Measurements from ENCODE around the gene KCNA10.
A peak's percentile ranks its signal among the peaks of the same experiment; 100 is the strongest.

The KCNA10 gene

GRCh38 chr1:110501488-110502132, 17.4 kb downstream of the KCNA10 start:
- DNase-seq (ENCODE audit: low read depth), result no peak

GRCh38 chr1:110498270-110498669, 20.7 kb downstream of the KCNA10 start:
- no peak for DNase-seq (ENCODE audit: low read depth)

GRCh38 chr1:110495926-110496600, 22.9 kb downstream of the KCNA10 start:
- peak; percentile 80 for DNase-seq (ENCODE audit: low read depth)

- no peak for DNase-seq (ENCODE audit: low read depth)
Observed at GRCh38 chr1:110494522-110495406, 24.2 kb downstream of the KCNA10 start.

- no peak for DNase-seq (ENCODE audit: low read depth)
Observed at GRCh38 chr1:110494036-110494435, 24.9 kb downstream of the KCNA10 start.

GRCh38 chr1:110493059-110493699, 25.8 kb downstream of the KCNA10 start:
- DNase-seq (ENCODE audit: low read depth), result no peak

- no peak for DNase-seq (ENCODE audit: low read depth)
Observed at GRCh38 chr1:110492573-110492972, 26.4 kb downstream of the KCNA10 start.

GRCh38 chr1:110490791-110491451, 28.1 kb downstream of the KCNA10 start:
- no peak for DNase-seq (ENCODE audit: low read depth)

GRCh38 chr1:110489973-110490542, 28.9 kb downstream of the KCNA10 start:
- DNase-seq (ENCODE audit: low read depth), result no peak

- no peak for DNase-seq (ENCODE audit: low read depth)
Observed at GRCh38 chr1:110489406-110489805, 29.6 kb downstream of the KCNA10 start.

- DNase-seq (ENCODE audit: low read depth), result no peak
Observed at GRCh38 chr1:110488867-110489266, 30.1 kb downstream of the KCNA10 start.

GRCh38 chr1:110488161-110488560, 30.8 kb downstream of the KCNA10 start:
- DNase-seq (ENCODE audit: low read depth), result no peak

- DNase-seq (ENCODE audit: low read depth), result no peak
Observed at GRCh38 chr1:110487726-110488125, 31.2 kb downstream of the KCNA10 start.

GRCh38 chr1:110485725-110486124, 33.2 kb downstream of the KCNA10 start:
- no peak for DNase-seq (ENCODE audit: low read depth)

GRCh38 chr1:110484801-110485200, 34.2 kb downstream of the KCNA10 start:
- DNase-seq (ENCODE audit: low read depth), result no peak

- DNase-seq (ENCODE audit: low read depth), result no peak
Observed at GRCh38 chr1:110483308-110483685, 35.7 kb downstream of the KCNA10 start.

GRCh38 chr1:110482662-110483307, 36.2 kb downstream of the KCNA10 start:
- peak; percentile 7 for DNase-seq (ENCODE audit: low read depth)

- no peak for DNase-seq (ENCODE audit: low read depth)
Observed at GRCh38 chr1:110481968-110482623, 36.9 kb downstream of the KCNA10 start.

- no peak for DNase-seq (ENCODE audit: low read depth)
Observed at GRCh38 chr1:110480356-110481096, 38.4 kb downstream of the KCNA10 start.

- DNase-seq (ENCODE audit: low read depth), result no peak
Observed at GRCh38 chr1:110478886-110479285, 40.1 kb downstream of the KCNA10 start.

Data from ELR (cell line).